ENCODE results near the gene UBE3B. TPM values are rescaled to one million over a fixed set of nuclear protein-coding genes. Genes with fewer than 3 reads are reported as not detected.

UBE3B gene
- total and polyA plus RNA-seq, 4 experiments from 2014 or later: 24.0 to 58.1 (median 40.1) TPM

DNA sequence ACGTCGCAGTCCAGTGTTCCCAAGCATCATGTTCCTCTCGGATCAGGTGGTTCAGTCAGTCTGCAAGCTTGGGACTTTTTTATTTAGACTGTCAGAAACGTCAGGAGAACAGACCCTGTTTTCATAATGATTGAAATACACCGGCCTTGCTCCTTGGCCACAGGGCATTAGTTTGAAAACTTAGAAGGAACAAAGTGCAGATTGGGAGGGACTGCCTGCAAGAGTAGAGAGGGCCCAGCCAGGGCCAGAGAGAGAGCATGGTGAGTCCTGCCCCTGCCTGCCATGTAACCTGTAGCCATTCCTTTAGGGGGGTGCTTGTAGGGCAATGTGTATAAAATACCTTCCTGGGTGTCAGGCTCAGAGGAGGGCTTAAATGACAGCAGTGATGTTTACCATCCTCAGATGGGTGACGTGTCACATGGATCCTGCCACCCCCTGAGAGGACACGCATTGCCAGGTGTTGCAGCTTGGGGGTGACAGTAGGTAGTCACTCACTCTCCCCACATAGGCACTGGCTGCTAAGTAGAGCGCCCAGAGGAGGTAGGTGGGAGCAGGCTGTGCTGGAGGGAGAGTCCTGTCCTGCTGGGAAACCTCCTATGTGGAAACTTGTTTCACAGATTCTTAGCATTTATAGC is 50.2 kb downstream of the UBE3B start:
- ChIA-PET CTCF (ENCODE audit: partially characterized antibody) (no interaction called here), POLR2A (ENCODE audit: partially characterized antibody) (no interaction called here)
- intact Hi-C loops (cut with micrococcal nuclease): no loop called here
- H3K36me3 Mint-ChIP-seq: peaks cover 50 to 79% of the 10 kb centered on the region in 2 donors
- no peaks in the 10 kb centered on the region for H3K4me1 Mint-ChIP-seq
- H3K9me3 ChIP-seq (ENCODE audit: control insufficient read depth in 1 of 2, low read length in 2 of 2): no peaks in the 10 kb centered on the region
- H3K4me3 Mint-ChIP-seq: no peak overlapping the region
- H3K4me3 ChIP-seq (ENCODE audit: low read length in 2 of 2): no peak overlapping the region
- peaks cover 60% of the 10 kb centered on the region for H3K36me3 ChIP-seq (ENCODE audit: insufficient read depth, low read length)
- no peaks in the 10 kb centered on the region for H3K27me3 ChIP-seq (ENCODE audit: insufficient read depth, low read length)
- no peak for DNase-seq
- H3K9me3 Mint-ChIP-seq: no peaks in the 10 kb centered on the region
- H3K4me1 ChIP-seq (ENCODE audit: insufficient read depth, low read length): no peaks in the 10 kb centered on the region
- H3K27me3 Mint-ChIP-seq: no peaks in the 10 kb centered on the region
- peak overlapping the region in 1 of 7 donors; percentile 43 for H3K27ac Mint-ChIP-seq
- no peak overlapping the region for H3K27ac ChIP-seq (ENCODE audit: low read depth, low read length)

DNA sequence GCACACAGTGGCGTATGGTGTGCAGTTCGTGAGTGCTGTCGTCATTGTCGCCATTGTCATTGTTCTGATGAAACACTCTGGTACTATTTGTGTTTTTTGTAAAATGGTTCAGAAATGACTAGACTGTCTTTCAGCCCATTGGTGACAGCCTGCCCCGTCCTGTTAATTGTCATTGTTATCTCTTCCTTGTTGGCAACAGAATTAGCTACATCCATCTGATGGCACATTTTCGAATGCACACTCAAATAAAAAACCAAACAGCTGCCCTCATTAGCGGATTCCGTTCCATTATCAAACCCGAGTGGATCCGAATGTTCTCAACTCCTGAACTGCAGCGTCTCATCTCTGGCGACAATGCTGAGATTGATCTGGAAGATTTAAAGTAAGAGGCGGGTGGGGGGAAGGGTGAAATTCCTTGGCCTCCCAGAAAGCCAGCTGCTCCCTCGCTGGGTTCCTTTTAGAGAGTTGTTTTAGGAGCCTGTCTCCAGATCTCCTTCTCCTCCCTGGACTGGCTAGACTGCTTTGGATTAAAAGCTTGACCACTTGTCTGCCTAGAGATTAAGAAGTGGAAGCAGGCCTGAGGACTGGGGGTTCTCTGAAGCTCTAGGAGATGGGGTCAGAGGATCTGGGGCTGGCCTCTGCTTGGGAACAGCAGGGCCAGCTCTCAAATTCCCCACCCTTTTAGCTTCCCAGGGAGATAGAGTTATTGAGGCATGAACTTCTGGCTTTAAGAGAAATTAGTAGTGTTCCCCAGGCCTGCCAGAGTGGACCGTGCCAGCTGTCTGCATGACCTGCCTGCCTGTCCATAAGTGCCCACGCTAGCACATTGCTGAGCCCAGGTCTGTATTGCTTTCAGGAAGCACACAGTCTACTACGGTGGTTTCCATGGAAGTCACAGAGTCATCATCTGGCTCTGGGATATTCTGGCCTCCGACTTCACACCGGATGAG is 52.5 kb downstream of the UBE3B start:
- no peaks in the 10 kb centered on the region for H3K27me3 Mint-ChIP-seq
- peaks cover 39% of the 10 kb centered on the region for H3K36me3 ChIP-seq (ENCODE audit: insufficient read depth, low read length)
- intact Hi-C loops (cut with micrococcal nuclease): no loop called here
- CTCF ChIA-PET (ENCODE audit: partially characterized antibody): interaction anchor here (0.6 kb wide), 1 partner anchor 622 kb away, joined by 3 read pairs; no protein-coding TSS in a partner anchor
- H3K27ac Mint-ChIP-seq: no peak overlapping the region
- no peaks in the 10 kb centered on the region for H3K4me1 ChIP-seq (ENCODE audit: insufficient read depth, low read length)
- H3K27ac ChIP-seq (ENCODE audit: low read depth, low read length): no peak overlapping the region
- peaks cover 46 to 71% of the 10 kb centered on the region in 2 donors for H3K36me3 Mint-ChIP-seq
- no peak overlapping the region for H3K4me3 Mint-ChIP-seq
- POLR2A ChIA-PET (ENCODE audit: partially characterized antibody): no interaction called here
- no peaks in the 10 kb centered on the region for H3K9me3 ChIP-seq (ENCODE audit: control insufficient read depth in 1 of 2, low read length in 2 of 2)
- H3K27me3 ChIP-seq (ENCODE audit: insufficient read depth, low read length): no peaks in the 10 kb centered on the region
- no peaks in the 10 kb centered on the region for H3K9me3 Mint-ChIP-seq
- H3K4me1 Mint-ChIP-seq: no peaks in the 10 kb centered on the region
- no peak for DNase-seq
- no peak overlapping the region for H3K4me3 ChIP-seq (ENCODE audit: low read length in 2 of 2)

DNA sequence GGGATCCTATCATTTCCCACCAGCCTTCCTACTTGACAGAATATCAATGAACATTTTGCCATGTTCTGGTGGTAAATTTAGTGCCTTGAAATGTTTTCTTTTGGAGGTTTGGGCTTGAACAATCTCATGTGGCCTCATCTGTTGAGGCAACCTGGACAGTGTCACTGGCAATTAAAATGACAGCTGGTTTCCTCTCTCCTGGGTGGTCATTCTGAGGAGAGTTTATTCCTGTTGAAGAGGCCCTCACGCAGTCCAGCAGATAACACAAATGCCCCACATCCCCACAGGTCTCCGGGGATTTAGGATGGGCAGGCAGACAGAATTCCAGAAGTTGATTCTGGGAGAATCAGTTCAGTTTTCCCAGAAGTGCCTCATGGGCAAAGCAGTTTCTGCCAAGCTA is 54.0 kb downstream of the UBE3B start:
- no peak for DNase-seq
- Histone ChIP-seq H3K4me3 (ENCODE audit: low read length in 2 of 2) (no peak overlapping the region), H3K27me3 (ENCODE audit: insufficient read depth, low read length) (no peaks in the 10 kb centered on the region), H3K36me3 (ENCODE audit: insufficient read depth, low read length) (peaks cover 34% of the 10 kb centered on the region), H3K27ac (ENCODE audit: low read depth, low read length) (no peak overlapping the region), H3K4me1 (ENCODE audit: insufficient read depth, low read length) (no peaks in the 10 kb centered on the region), H3K9me3 (ENCODE audit: control insufficient read depth in 1 of 2, low read length in 2 of 2) (no peaks in the 10 kb centered on the region)
- ChIA-PET POLR2A (ENCODE audit: partially characterized antibody) (no interaction called here), CTCF (ENCODE audit: partially characterized antibody) (no interaction called here)
- Mint-ChIP-seq H3K36me3 (peaks cover 38 to 64% of the 10 kb centered on the region in 2 donors), H3K4me1 (no peaks in the 10 kb centered on the region), H3K9me3 (no peaks in the 10 kb centered on the region), H3K4me3 (no peak overlapping the region), H3K27ac (no peak overlapping the region), H3K27me3 (no peaks in the 10 kb centered on the region)
- intact Hi-C loops (cut with micrococcal nuclease): no loop called here

DNA sequence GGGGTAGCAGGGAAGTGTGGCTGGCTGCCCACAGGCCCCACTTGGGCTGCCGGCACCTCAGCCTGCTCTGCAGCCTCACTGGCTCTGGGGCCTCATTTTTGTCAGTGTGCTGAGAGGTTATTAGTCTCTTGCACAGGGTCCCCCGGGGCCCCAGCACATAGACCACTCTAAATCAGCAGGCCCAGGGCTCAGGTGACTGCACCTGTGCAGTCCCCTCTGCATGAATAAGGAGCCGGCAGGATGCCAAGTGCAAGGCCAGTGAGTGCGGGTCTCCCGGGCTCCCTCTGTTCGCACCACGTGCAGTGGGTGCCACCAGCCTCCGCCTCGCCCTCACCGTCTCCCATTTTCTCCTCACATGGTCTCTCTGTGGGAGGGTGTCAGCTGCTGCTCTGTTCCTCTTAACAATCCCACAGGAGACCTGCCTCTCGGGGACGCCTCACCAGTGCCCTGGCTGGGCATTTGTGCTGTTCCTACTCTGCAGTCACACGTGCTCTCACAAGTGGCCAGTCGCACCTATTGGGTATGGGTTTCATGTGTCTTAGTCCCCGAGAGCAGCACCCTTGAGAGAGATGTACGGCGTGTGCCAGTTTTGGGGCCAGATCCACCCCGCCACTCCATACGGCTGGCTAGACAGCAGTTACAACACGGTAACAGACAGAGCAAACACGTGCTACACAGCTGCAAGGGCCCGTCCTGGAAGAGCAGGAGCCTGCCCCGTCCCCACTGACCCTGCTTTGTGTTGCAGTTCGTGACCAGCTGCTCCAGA is 55.5 kb downstream of the UBE3B start:
- Histone ChIP-seq H3K4me3 (ENCODE audit: low read length in 2 of 2) (no peak overlapping the region), H3K36me3 (ENCODE audit: insufficient read depth, low read length) (peaks cover 23% of the 10 kb centered on the region), H3K27ac (ENCODE audit: low read depth, low read length) (no peak overlapping the region), H3K27me3 (ENCODE audit: insufficient read depth, low read length) (no peaks in the 10 kb centered on the region), H3K4me1 (ENCODE audit: insufficient read depth, low read length) (no peaks in the 10 kb centered on the region), H3K9me3 (ENCODE audit: control insufficient read depth in 1 of 2, low read length in 2 of 2) (no peaks in the 10 kb centered on the region)
- POLR2A ChIA-PET (ENCODE audit: partially characterized antibody): no interaction called here
- peaks cover 34 to 54% of the 10 kb centered on the region in 2 donors for H3K36me3 Mint-ChIP-seq
- CTCF ChIA-PET (ENCODE audit: partially characterized antibody): no interaction called here
- intact Hi-C loops (cut with micrococcal nuclease): no loop called here
- no peaks in the 10 kb centered on the region for H3K9me3 Mint-ChIP-seq
- H3K27ac Mint-ChIP-seq: no peak overlapping the region
- H3K27me3 Mint-ChIP-seq: no peaks in the 10 kb centered on the region
- H3K4me1 Mint-ChIP-seq: no peaks in the 10 kb centered on the region
- H3K4me3 Mint-ChIP-seq: no peak overlapping the region
- no peak for DNase-seq

DNA sequence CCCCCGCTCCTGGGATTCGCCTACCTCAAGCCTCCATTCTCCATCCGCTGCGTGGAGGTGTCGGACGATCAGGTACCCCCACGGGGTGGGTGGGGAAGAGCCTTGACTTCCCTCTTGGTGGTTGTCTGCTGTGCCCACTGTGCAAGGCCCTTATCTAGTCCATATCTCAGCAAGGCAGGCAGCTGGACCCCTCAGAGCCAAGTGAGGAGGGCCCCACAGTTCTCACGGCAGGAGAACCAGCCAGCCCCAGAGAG is 56.0 kb downstream of the UBE3B start:
- CTCF ChIA-PET (ENCODE audit: partially characterized antibody): no interaction called here

DNA sequence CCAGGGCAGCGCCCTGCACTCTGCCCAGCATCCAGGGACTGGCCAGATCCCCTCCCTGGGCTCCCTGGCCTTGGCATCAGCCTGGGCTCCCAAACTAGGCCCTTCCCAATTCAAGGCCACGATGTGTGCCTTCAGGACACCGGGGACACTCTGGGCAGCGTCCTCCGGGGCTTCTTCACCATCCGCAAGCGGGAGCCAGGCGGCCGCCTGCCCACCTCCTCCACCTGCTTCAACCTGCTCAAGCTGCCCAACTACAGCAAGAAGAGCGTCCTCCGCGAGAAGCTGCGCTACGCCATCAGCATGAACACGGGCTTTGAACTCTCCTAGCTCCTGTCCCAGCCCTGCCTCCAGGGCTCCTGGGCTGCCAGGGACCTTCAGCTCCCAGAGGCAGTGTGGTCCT is 57.0 kb downstream of the UBE3B start:
- intact Hi-C loops (cut with micrococcal nuclease): no loop called here
- no peak for DNase-seq
- Histone ChIP-seq H3K27ac (ENCODE audit: low read depth, low read length) (no peak overlapping the region), H3K27me3 (ENCODE audit: insufficient read depth, low read length) (no peaks in the 10 kb centered on the region), H3K4me1 (ENCODE audit: insufficient read depth, low read length) (no peaks in the 10 kb centered on the region), H3K36me3 (ENCODE audit: insufficient read depth, low read length) (peaks cover 19% of the 10 kb centered on the region), H3K4me3 (ENCODE audit: low read length in 2 of 2) (no peak overlapping the region), H3K9me3 (ENCODE audit: control insufficient read depth in 1 of 2, low read length in 2 of 2) (no peaks in the 10 kb centered on the region)
- Mint-ChIP-seq H3K4me1 (no peaks in the 10 kb centered on the region), H3K9me3 (no peaks in the 10 kb centered on the region), H3K27ac (no peak overlapping the region), H3K27me3 (no peaks in the 10 kb centered on the region), H3K4me3 (no peak overlapping the region), H3K36me3 (peaks cover 33 to 46% of the 10 kb centered on the region in 2 donors)
- POLR2A ChIA-PET (ENCODE audit: partially characterized antibody): no interaction called here
- CTCF ChIA-PET (ENCODE audit: partially characterized antibody): no interaction called here

More for the DNA sequence above, 56.0 kb downstream of the UBE3B start:
- POLR2A ChIA-PET (ENCODE audit: partially characterized antibody): no interaction called here
- no peak overlapping the region for H3K27ac ChIP-seq (ENCODE audit: low read depth, low read length)
- H3K27me3 ChIP-seq (ENCODE audit: insufficient read depth, low read length): no peaks in the 10 kb centered on the region
- H3K9me3 ChIP-seq (ENCODE audit: control insufficient read depth in 1 of 2, low read length in 2 of 2): no peaks in the 10 kb centered on the region
- Mint-ChIP-seq H3K36me3 (peaks cover 34 to 50% of the 10 kb centered on the region in 2 donors), H3K27me3 (no peaks in the 10 kb centered on the region), H3K4me1 (no peaks in the 10 kb centered on the region), H3K4me3 (no peak overlapping the region), H3K27ac (no peak overlapping the region), H3K9me3 (no peaks in the 10 kb centered on the region)
- no peak for DNase-seq
- no peaks in the 10 kb centered on the region for H3K4me1 ChIP-seq (ENCODE audit: insufficient read depth, low read length)
- no peak overlapping the region for H3K4me3 ChIP-seq (ENCODE audit: low read length in 2 of 2)
- peaks cover 20% of the 10 kb centered on the region for H3K36me3 ChIP-seq (ENCODE audit: insufficient read depth, low read length)
- intact Hi-C loops (cut with micrococcal nuclease): no loop called here

DNA sequence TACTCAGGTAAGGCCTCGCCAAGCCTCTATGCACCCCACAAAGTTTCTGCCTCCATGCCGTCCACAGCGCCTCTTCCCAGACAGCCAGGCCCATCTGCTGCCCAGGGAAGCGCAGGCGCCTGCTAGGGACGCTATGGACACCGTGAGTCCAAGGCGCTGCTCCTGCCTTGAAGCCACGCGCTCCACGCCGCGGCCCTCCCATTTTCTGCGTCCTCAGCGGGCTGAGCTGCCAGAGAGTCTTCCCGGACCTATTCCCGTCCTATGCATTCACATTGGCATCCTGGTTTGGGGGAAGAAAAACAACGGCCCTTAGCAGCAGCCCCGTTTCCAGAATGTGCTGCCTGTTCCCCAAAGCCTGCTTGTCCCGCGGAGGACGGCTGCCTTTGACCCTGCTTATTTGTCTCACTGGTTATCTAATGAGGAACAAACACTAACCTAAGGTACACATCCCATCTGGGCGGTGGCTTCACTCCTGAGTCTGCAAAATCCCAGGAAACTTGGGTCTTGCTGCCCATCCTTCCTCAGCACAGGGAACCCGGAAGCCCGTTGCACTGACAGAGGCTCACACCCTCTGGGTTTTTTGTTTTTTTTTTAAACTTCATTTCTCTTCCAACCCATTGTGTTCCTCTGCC is 57.9 kb downstream of the UBE3B start:
- Mint-ChIP-seq H3K4me1 (no peaks in the 10 kb centered on the region), H3K36me3 (peaks cover 25 to 37% of the 10 kb centered on the region in 2 donors), H3K27me3 (no peaks in the 10 kb centered on the region), H3K4me3 (no peak overlapping the region), H3K9me3 (no peaks in the 10 kb centered on the region), H3K27ac (no peak overlapping the region)
- H3K36me3 ChIP-seq (ENCODE audit: insufficient read depth, low read length): peaks cover 10% of the 10 kb centered on the region
- no peak overlapping the region for H3K27ac ChIP-seq (ENCODE audit: low read depth, low read length)
- ChIA-PET CTCF (ENCODE audit: partially characterized antibody) (no interaction called here), POLR2A (ENCODE audit: partially characterized antibody) (no interaction called here)
- no peak for DNase-seq
- no peaks in the 10 kb centered on the region for H3K9me3 ChIP-seq (ENCODE audit: control insufficient read depth in 1 of 2, low read length in 2 of 2)
- H3K27me3 ChIP-seq (ENCODE audit: insufficient read depth, low read length): no peaks in the 10 kb centered on the region
- intact Hi-C loops (cut with micrococcal nuclease): no loop called here
- H3K4me1 ChIP-seq (ENCODE audit: insufficient read depth, low read length): no peaks in the 10 kb centered on the region
- H3K4me3 ChIP-seq (ENCODE audit: low read length in 2 of 2): no peak overlapping the region

Measured in CD4-positive, alpha-beta memory T cell (primary cell).